HL-60/S4 treated with phorbol 12-myristate 13-acetate at 8.2 ng/mL for 4 days and 3 days (cell line): ENCODE measurements around the gene RGS3.

Source experiments
- in situ Hi-C: fragments of 300-500 bp; cut with MboI; formaldehyde crosslinking; loops from 2 replicates; pipeline ENCODE4 v1.15.0; 2022; ENCODE audit warnings: low sequenced_read_pairs

Gene RGS3

GRCh38 chr9:113526841-113527240 is 63.3 kb downstream of the RGS3 start:
- in situ Hi-C loops: no loop called here

GRCh38 chr9:113528088-113528487 is 64.6 kb downstream of the RGS3 start:
- in situ Hi-C loops: no loop called here

GRCh38 chr9:113528811-113529210 is 65.3 kb downstream of the RGS3 start:
- in situ Hi-C loops: no loop called here

- in situ Hi-C loops: no loop called here
These were observed 65.9 kb downstream of the RGS3 start for GRCh38 chr9:113529336-113530009.

- in situ Hi-C loops: no loop called here
These were observed 66.6 kb downstream of the RGS3 start for GRCh38 chr9:113530022-113530635.

- in situ Hi-C loops: no loop called here
These were observed 67.4 kb downstream of the RGS3 start for GRCh38 chr9:113530942-113531341.

GRCh38 chr9:113531919-113532808 is 68.6 kb downstream of the RGS3 start:
- in situ Hi-C loops: no loop called here

- in situ Hi-C loops: no loop called here
These were observed 69.3 kb downstream of the RGS3 start for GRCh38 chr9:113532809-113533190.

GRCh38 chr9:113533335-113534225 is 70.1 kb downstream of the RGS3 start:
- in situ Hi-C loops: no loop called here

- in situ Hi-C loops: no loop called here
These were observed 72.2 kb downstream of the RGS3 start for GRCh38 chr9:113535756-113536155.

- in situ Hi-C loops: no loop called here
These were observed 72.6 kb downstream of the RGS3 start for GRCh38 chr9:113536166-113536482.

- in situ Hi-C loops: no loop called here
These were observed 73.1 kb downstream of the RGS3 start for GRCh38 chr9:113536483-113537228.

GRCh38 chr9:113537229-113537810 is 73.8 kb downstream of the RGS3 start:
- in situ Hi-C loops: no loop called here

- in situ Hi-C loops: no loop called here
These were observed 74.6 kb downstream of the RGS3 start for GRCh38 chr9:113538131-113538530.

GRCh38 chr9:113538701-113539430 is 75.3 kb downstream of the RGS3 start:
- in situ Hi-C loops: no loop called here

- in situ Hi-C loops: no loop called here
These were observed 76.9 kb downstream of the RGS3 start for GRCh38 chr9:113540466-113540865.

- in situ Hi-C loops: no loop called here
These were observed 77.7 kb downstream of the RGS3 start for GRCh38 chr9:113541019-113541900.

GRCh38 chr9:113542006-113542405 is 78.5 kb downstream of the RGS3 start:
- in situ Hi-C loops: no loop called here
